CD4-positive, alpha-beta T cell treated with Interleukin-15 for 1 hour (primary cell): ENCODE data around the gene CACNA1E.
"Not testable (repeated sequence)": the region's sequence is repeated elsewhere in the genome, so short reads cannot be mapped to it uniquely, and the experiment has no call there.

Source experiments
- DNase-seq: peaks from one replicate; pipeline ENCODE4 v3.0.0-alpha.2; 2020

CACNA1E gene

GRCh38 chr1:181518152-181518551, 34.8 kb downstream of the CACNA1E start:
- DNase-seq = no peak

DNA sequence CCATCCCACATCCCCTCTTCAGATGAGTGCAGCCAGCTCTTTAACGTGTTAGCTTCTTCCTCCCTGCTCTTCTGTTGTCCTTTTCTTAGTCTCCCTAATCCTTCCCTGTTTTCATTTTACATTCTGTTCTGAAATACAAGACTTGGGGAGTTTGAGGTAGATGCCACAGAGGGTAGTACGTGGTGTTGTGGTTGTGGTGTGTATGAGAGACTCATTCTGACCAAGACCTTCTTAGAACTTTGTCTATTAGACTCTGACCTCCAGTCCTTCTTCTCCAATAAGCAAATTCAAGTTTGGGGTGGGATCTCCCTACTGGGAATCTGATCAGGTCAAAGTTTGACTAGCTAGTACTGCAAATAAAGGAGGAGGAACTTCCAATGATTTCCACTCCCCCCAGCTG, 39.5 kb downstream of the CACNA1E start:
- DNase-seq = no peak

- no peak for DNase-seq
Observed at GRCh38 chr1:181525104-181525721, 41.9 kb downstream of the CACNA1E start.

GRCh38 chr1:181528241-181528640, 44.9 kb downstream of the CACNA1E start:
- DNase-seq = not testable (repeated sequence)

- DNase-seq = no peak
Observed at GRCh38 chr1:181531441-181531840, 48.1 kb downstream of the CACNA1E start.

DNA sequence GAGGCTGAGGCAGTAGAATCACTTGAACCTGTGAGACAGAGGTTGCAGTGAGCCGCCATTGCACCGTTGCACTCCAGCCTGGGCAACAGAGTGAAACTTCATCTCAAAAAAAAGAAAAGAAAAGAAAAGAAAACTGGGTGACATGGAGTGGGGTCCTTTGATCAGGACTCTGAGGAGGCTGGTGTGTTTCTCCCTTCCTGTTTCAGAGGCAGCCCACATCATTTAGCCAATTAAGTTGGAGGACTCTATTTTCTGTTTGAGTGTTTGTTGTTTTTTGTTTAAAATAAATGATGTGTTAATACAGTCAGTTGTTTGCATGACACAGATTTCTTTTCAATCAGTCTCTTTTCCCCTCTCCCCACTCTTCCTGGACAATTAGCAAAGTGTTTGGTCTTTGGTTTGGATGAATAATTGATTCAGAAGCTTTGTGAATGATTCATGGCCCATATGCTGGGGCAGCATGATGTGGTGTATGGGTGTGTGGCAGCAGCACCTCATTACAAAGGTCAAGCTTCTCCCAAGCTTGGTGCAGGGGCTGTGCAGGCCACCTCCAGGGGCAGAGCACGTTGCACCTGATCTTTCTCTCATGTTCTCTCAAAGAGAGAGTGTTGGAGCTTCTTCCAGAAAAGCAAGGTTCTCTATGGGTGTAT, 48.8 kb downstream of the CACNA1E start:
- DNase-seq = no peak

GRCh38 chr1:181538836-181539235, 55.5 kb downstream of the CACNA1E start:
- DNase-seq = no peak

GRCh38 chr1:181541458-181541857, 58.1 kb downstream of the CACNA1E start:
- no peak for DNase-seq

DNA sequence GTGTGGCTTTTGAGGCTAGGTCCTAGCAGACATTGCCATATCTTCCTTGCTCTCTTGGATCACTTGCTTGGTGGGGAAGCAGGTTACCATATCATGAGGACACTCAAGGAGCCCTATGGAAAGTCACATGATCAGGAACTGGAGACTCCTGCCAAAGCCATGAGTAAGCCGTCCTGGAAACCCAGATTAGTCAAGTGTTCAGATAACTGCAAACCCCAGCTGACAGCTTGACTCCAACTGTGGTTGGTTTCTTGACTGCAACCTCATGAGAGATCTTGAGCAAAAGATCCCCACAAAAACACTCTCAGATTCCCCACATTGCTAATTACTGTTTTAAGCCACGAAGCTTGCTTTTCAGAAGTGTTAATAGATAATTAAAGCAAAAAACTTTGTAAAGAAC, 58.6 kb downstream of the CACNA1E start:
- DNase-seq = no peak

DNA sequence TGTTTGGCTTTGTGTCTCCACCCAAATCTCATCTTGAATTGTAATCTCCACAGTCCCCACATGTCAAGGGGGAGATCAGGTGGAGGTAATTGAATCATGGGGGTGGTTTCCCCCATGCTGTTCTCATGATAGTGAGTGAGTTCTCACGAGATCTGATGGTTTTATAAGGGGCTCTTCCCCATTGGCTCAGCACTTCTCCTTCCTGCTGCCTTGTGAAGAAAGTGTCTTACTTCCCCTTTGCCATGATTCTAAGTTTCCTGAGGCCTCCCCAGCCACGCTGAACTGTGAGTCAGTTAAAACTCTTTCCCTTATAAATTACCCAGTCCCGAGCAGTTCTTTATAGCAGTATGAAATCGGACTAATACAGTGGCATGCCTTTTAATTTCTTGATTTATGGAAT, 59.1 kb downstream of the CACNA1E start:
- not testable (repeated sequence) for DNase-seq

DNA sequence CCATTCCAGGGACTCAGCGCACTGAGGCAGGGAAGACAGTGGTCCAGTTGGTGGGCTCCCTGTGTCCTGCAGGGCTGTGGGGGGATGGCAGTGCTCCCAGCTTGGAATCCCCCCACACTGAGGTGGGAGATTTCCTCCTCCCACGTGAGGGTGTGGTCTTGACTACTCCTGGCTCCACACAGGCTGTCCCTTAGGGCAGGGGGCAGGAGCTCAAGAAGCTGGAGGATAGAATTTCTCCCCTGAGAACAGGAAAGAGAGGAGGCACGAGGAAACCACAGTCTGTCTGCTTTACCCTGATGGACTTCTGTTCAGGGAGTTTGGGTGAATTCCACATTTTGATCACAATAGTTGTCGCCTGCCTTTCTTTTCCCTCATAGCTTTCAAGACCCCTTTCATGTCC, 62.1 kb downstream of the CACNA1E start:
- no peak for DNase-seq

GRCh38 chr1:181548497-181548896, 65.2 kb downstream of the CACNA1E start:
- DNase-seq = no peak

GRCh38 chr1:181551249-181551648, 67.9 kb downstream of the CACNA1E start:
- DNase-seq = no peak

DNA sequence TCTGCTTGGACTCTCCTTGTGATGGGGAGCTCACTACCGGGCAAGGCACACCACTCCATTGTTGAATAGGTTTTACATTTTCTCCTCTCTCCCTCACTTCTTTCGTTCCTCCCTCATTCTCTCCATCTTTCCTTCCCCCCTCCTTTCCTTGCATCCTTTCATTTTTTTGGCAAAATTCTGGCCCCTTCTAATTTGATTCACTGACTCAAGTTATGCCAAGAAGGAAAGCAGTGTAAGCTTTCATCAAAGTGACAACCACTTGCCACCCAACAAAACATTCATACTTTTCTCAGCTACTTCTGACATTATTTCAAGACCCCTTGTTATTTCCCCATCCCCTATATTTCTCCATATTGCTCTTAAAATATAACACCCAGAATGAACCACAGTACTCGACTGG, 68.4 kb downstream of the CACNA1E start:
- no peak for DNase-seq

GRCh38 chr1:181554465-181554864, 71.1 kb downstream of the CACNA1E start:
- no peak for DNase-seq

DNA sequence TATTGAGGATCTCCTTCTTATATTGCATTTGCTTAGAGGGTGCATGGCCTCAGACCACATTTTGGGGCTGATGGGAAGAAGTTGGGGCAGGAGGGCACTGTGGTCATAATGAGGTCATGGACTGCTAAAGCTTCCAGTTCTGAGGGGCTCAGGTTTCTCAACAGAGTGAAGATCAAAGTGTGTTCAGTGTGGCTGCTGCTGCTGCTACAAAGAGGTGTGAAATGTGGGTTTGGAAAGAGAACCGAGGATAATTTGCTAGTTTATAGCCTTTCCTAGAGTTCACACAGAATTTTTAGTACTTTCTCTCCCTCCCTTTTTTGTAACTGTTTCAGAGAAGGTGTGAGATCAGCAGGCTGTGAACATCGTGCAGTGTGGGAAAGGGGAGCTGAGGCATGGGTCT, 73.3 kb downstream of the CACNA1E start:
- DNase-seq = no peak

- DNase-seq = no peak
Observed at GRCh38 chr1:181557313-181557712, 74.0 kb downstream of the CACNA1E start.

GRCh38 chr1:181558416-181558815, 75.1 kb downstream of the CACNA1E start:
- DNase-seq = no peak

DNA sequence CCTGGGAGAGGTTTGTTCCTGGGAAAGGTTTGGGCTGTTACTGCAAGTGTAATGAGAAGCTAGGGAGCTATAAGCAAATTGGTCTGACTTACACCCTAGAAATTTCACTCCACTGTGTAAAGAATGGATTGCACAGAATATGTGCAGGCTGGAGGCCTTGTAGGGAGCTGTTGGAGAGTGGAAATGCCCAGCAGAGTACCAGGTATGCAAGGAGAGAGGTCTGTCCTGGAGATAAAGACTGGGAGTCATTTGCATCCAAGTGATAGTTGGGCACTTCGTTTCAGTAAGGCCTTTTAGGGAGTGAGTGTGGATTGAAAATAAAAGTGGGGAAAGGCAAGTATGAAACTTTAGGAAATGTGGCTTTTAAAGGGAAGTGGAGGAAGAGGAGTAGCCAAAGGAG, 75.8 kb downstream of the CACNA1E start:
- DNase-seq = no peak

- DNase-seq = no peak
Observed at GRCh38 chr1:181562395-181562794, 79.1 kb downstream of the CACNA1E start.

DNA sequence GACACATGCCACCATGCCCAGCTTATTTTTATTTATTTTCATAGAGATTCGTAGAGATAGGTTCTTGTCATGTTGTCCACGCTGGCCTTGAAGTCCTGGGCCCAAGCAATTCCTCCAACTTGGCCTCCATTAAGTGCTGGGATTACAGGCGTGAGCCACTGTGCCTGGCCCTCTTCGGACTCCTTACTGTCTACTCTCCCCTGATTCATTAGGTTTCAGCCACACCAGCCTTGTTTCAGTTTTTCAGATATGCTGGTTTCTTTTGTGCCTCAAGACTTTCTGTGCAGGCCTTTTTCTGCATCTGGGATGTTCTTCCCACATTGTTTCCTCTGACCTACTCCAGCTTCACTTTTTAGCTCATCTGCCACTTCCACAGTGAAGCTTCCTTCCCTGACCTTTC, 85.4 kb downstream of the CACNA1E start:
- no peak for DNase-seq

- DNase-seq = no peak
Observed at GRCh38 chr1:181577475-181577874, 94.2 kb downstream of the CACNA1E start.

GRCh38 chr1:181583598-181583997, 100.3 kb downstream of the CACNA1E start:
- DNase-seq = no peak

GRCh38 chr1:181587870-181588438, 104.6 kb downstream of the CACNA1E start:
- DNase-seq = no peak

GRCh38 chr1:181588631-181589030, 105.3 kb downstream of the CACNA1E start:
- no peak for DNase-seq
